NCI-H1092 (cell line): Measurements from ENCODE around the gene RNF130.

ENCODE experiments used
- DNase-seq: peaks from one replicate; lab custom pipeline; 2025; lab: John Stamatoyannopoulos, UW

Gene RNF130

DNA sequence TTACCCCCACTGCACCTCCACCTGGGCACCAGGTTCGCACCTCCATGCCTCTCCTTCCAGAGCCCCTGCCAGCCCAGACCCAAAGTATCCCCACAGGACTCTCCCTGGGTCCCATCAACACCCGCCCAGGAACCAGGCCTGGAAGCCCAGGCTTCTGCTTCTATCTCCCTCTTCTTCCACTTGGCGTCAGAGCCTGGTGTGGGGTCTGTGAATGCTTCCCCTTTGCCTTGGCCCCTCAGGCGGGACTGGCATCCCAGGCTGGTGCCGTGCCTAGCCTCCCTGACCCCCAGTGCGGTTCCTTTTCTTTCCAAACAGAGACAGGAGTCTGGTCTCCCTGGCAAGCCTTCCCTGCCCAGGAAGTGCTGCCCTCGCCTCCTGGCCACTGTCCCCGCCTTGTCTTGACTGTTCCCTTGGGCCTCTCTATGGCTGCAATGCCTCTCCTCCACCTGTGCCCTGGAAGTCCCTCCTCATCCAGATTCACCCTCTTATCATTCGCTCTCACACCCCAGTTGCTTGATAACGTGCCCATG lies 156.1 kb downstream of the RNF130 start:
- DNase-seq = no peak

DNA sequence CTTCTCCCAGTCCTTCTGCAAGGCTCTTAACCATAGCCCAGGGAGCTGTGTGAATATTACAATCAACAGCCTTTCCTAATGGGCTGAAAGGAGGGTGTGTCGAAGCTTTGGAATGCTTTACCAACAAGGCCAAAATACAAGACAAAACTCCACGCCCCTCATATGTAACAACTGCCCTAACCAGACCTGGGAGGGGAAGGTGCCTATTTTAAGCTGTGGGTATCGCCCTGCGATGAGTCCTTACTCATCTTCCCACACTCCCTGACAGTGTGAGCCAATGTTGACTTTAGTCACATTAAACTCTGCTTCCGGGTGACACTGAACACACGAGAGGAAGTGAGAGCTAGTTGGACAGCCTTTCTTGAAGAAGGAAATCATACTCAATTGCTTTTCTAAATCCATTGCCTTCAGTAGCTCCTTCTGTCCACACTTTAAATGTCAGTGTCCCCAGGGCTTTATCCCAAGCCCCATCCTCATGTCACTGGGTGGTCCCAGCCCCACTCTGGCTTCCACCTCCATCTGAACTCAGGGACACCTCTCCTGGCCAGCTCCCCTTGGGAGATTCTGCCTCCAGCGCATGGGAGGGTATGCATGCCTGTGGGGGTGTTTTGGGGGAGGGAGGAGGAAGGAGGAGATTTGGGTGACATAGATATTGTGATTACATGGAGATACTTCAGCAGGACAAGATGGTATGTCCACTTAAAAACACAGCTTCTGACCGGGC lies 157.4 kb downstream of the RNF130 start:
- no peak for DNase-seq

DNA sequence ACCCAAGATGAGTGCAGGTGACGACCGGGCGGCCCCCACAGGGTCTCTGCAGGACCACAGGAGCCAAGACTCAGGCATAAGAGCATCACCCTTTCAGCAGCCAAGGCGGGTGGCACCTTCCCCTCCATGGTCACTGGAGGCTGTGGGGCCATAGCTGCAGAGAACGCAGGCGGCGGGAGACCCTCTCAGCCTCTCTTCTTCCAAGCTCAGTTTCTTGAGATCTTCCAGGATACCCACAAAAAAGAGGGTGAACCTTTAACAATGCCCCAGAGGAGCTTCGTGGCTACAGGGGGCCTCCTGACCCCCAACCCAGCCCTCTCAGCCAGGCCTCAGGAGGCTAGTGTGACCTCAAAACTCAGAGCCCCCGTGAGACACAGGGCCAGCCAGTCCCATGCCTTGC lies 158.1 kb downstream of the RNF130 start:
- DNase-seq = no peak

DNA sequence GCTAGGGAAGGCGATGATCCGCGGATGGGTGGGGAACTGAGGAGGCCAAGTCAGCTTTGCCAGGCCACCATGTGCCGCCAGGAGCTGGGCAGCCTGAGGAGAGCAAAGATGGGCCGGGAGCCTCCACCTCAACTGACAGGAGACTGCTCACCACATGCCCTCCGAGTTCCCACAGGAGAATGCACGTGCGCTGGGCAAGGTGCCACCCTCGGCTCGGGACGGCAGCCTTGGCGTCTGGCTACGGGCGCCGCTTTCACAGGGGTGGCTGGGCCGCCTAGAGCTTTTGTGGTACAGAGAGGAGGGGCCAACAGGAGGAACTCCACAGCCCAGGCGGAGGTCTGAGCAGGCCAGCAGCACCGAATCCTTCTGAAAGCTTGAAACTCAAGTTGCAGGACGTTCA lies 158.6 kb downstream of the RNF130 start:
- no peak for DNase-seq

DNA sequence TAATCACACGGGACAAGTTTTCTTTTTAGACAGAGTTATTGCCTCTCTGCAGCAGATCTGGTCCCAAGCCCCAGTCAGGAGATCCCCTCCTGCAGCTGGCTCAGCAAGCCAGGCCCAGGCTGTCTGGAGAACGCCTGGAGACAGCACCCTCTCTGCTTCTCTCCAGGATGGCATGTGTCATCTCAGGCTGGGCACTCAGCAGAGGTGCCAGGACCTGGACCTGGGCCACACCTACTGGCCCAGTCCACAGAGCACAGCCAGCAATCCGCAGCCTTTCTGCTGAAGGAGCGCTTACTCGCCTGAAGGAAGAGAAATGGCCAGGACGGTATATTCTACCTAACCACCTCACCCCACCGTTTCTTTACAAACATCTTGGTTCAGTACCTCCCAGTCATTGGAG lies 159.2 kb downstream of the RNF130 start:
- DNase-seq = no peak

- no peak for DNase-seq
These were observed 162.3 kb downstream of the RNF130 start for GRCh38 chr5:179909224-179909623.

DNA sequence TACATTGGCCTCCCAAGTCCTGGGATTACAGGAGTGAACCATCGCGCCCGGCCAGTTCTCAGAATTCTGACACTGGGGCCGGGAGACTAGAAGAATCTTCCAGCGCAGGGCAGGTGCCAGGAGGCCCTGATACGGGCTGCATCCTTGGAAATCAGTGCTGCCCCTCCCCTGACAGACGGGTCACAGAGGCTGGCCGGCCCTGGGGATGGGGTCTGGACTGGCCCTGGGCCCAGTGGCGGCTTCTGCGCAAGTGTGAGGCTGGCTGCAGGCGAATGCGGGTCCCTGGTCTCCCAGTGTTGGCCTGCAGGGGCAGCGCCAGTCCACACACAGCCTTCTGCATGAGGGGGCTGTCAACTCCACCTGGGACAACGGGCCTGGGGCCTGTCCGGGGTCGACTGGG lies 163.0 kb downstream of the RNF130 start:
- no peak for DNase-seq

GRCh38 chr5:179907556-179908324 lies 163.8 kb downstream of the RNF130 start, which contains the start of gene TBC1D9B:
Gene TBC1D9B (minus strand): TSS chr5:179907897. CDS start chr5:179907821, 76 bp downstream.
- DNase-seq = peak; percentile 22

DNA sequence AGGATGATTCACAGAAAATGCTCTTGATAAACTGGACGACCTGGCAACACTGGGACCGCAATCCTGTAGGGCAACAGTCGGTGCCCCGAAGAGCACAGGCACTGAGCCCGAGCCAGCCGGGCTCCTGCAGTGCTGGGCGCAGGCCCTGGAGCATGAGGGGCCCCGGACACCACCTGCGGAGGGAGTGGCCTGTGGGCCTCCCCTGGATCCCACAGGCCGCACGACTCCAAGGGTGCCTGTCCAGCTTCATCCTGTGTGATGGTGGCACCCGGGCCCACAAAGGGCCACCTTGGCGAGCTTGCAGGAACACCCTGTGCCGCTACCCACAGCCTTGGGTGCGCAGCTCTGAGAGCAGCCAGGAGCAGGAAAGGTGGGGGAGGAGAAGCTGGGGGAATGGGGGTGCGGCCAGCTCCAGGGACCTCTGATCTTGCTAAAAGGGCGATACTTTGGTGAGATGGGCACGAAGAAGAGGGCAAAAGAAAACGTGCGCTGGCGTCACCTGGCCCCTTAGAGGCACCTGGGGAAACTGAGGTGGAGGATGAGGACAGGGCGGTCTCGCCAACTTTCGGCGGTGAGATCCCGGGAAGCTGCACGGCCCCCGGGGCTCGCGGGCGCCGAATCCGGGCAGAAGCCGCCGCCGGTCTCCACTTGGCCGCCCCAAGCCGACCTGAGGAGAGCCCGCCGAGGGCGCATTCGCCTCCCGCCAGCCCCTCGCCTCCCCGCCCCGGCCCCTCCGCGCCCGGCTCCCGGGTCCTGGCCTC lies 164.6 kb downstream of the RNF130 start:
- DNase-seq = no peak

DNA sequence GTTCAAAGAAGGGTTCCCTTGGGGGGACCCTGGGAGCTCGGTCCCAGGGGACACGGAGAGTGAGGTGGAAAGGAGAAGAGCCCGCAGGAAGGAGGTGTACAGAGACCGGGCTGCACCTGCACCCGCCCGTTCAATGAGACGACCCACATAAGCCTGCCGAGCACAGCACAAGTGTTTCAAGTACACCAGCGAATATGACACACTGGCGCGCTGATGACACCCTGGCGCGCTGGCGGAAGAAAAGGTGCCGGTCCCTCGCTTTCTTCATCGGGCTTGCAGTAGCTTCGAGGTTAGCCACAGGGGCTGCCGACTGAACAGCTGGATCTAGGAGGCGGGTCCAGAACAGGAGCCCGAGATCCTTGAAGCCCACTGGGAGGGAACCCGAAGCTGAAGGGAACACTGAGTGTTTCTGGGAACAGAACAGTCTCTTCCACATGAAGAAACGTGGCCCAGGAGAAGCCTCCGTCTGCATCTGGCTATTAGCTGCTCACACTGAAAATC lies 165.2 kb downstream of the RNF130 start:
- DNase-seq = no peak

DNA sequence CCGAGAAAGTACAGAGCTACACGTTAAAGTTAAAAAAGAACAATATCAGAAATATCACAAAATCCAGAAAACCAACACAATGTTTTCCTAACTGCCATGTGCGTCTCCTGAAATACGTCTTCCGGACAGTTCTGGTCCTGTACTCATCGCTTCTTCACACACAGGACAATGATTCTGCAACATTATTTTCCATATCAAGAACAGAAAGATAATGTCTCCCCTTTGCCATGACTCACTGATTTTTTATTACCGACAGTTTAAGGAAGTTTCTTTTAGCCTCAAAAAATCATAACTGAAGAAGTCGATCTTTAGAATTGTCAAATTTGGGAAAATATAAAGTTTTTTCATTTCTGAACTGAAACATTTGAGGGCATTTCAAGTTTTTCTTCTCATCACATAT lies 166.4 kb downstream of the RNF130 start:
- DNase-seq = no peak
